ENCODE data around the gene APEX1.
A peak's percentile ranks its signal among the peaks of the same experiment; 100 is the strongest.

APEX1 gene

GRCh38 chr14:20469242-20469889 is 14.3 kb downstream of the APEX1 start, which contains the start of gene PNP:
Gene PNP (plus strand): TSS chr14:20469406. CDS start chr14:20469525, 119 bp downstream.
- Histone ChIP-seq H3K4me2 (ENCODE audit: low read length) (peak within 1 kb of the TSS; percentile 95), H3K4me3 (ENCODE audit: low read length) (peak within 1 kb of the TSS; percentile 92), H3K36me3 (replicated peaks; ENCODE audit: low read depth, low read length) (peaks cover 32% of the 10 kb centered on the region), H3K9me3 (ENCODE audit: insufficient read depth, low read length) (no peaks in the 10 kb centered on the region), H3K27me3 (ENCODE audit: low read depth, low read length) (no peaks in the 10 kb centered on the region), H3K9ac (ENCODE audit: low read length) (peak within 1 kb of the TSS; percentile 98), H3K4me1 (ENCODE audit: low read length) (peaks cover 22% of the 10 kb centered on the region), H3K27ac (ENCODE audit: low read length) (peak within 1 kb of the TSS; percentile 77), H2AFZ (ENCODE audit: low read depth, low read length) (peak within 1 kb of the TSS; percentile 67), H3K79me2 (ENCODE audit: low read length) (peaks cover 47% of the 10 kb centered on the region), H4K20me1 (ENCODE audit: insufficient read depth, low read length) (peaks cover 18% of the 10 kb centered on the region; the same call in 1 of the 2 replicates)
- TF ChIP-seq CTCF (IDR thresholded peaks at IDR 0.05; ENCODE audit: low read depth, low read length) (no peak), EZH2phosphoT487 (IDR thresholded peaks at IDR 0.05; ENCODE audit: low read depth) (no peak)

- H3K4me1 ChIP-seq (ENCODE audit: low read length): peaks cover 18% of the 10 kb centered on the region
- H3K4me2 ChIP-seq (ENCODE audit: low read length): peak overlapping the region; percentile 95
- H3K9ac ChIP-seq (ENCODE audit: low read length): peak overlapping the region; percentile 98
- no peaks in the 10 kb centered on the region for H3K9me3 ChIP-seq (ENCODE audit: insufficient read depth, low read length)
- no peaks in the 10 kb centered on the region for H3K27me3 ChIP-seq (ENCODE audit: low read depth, low read length)
- H3K36me3 ChIP-seq (replicated peaks; ENCODE audit: low read depth, low read length): peaks cover 39% of the 10 kb centered on the region
- H2AFZ ChIP-seq (ENCODE audit: low read depth, low read length): 0 out of 2 replicates have a peak overlapping the region, but pooled peaks have one; percentile 0
- peak overlapping the region; percentile 92 for H3K4me3 ChIP-seq (ENCODE audit: low read length)
- peaks cover 47% of the 10 kb centered on the region for H3K79me2 ChIP-seq (ENCODE audit: low read length)
- H4K20me1 ChIP-seq (ENCODE audit: insufficient read depth, low read length): peaks cover 18% of the 10 kb centered on the region; the same call in 1 of the 2 replicates
- H3K27ac ChIP-seq (ENCODE audit: low read length): peak overlapping the region; percentile 77
- TF ChIP-seq CTCF (IDR thresholded peaks at IDR 0.05; ENCODE audit: low read depth, low read length): no peak
- no peak for TF ChIP-seq EZH2phosphoT487 (IDR thresholded peaks at IDR 0.05; ENCODE audit: low read depth)
These were observed 15.0 kb downstream of the APEX1 start for GRCh38 chr14:20469890-20470602.

GRCh38 chr14:20470603-20470901 is 15.5 kb downstream of the APEX1 start:
- H3K4me1 ChIP-seq (ENCODE audit: low read length): peaks cover 18% of the 10 kb centered on the region
- H3K27me3 ChIP-seq (ENCODE audit: low read depth, low read length): no peaks in the 10 kb centered on the region
- TF ChIP-seq EZH2phosphoT487 (IDR thresholded peaks at IDR 0.05; ENCODE audit: low read depth) (no peak), CTCF (IDR thresholded peaks at IDR 0.05; ENCODE audit: low read depth, low read length) (no peak)
- H2AFZ ChIP-seq (ENCODE audit: low read depth, low read length): no peak overlapping the region
- H3K4me2 ChIP-seq (ENCODE audit: low read length): peak overlapping the region; percentile 95
- H3K79me2 ChIP-seq (ENCODE audit: low read length): peaks cover 47% of the 10 kb centered on the region
- peaks cover 43% of the 10 kb centered on the region for H3K36me3 ChIP-seq (replicated peaks; ENCODE audit: low read depth, low read length)
- H3K27ac ChIP-seq (ENCODE audit: low read length): peak overlapping the region; percentile 77
- H3K4me3 ChIP-seq (ENCODE audit: low read length): peak overlapping the region; percentile 92
- H4K20me1 ChIP-seq (ENCODE audit: insufficient read depth, low read length): peaks cover 18% of the 10 kb centered on the region; the same call in 1 of the 2 replicates
- no peaks in the 10 kb centered on the region for H3K9me3 ChIP-seq (ENCODE audit: insufficient read depth, low read length)
- peak overlapping the region; percentile 98 for H3K9ac ChIP-seq (ENCODE audit: low read length)

DNA sequence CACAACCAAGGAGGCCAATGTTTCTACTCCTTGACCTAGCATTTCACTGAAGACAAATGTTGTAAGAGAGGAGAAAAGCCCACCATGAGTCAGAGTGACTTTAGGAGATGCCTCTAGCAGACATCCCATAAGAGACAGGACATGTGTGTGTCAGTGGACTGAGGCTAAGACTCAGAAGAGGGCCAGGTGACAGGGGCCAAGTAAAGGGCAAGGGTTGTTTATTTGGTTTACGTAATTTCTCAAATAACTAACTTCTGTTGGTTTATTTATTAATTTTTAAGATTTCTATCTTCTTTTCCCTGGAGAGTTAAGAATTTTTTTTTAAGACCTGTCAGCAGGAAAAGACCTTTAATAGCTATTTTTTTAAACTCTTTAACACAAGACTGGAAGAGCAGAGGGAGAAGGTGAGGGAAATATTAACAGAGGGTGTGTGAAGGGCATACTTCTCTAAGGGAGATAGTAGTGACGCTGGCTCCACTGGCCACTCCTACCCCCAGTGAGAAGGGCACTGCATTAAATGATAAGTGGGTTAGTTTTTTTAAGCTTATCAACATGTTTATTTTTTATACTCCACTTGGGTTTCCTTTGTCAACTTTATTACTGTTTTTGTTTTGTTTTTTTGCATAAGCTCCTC is 17.6 kb downstream of the APEX1 start:
- H3K79me2 ChIP-seq (ENCODE audit: low read length): peaks cover 47% of the 10 kb centered on the region
- no peak overlapping the region for H2AFZ ChIP-seq (ENCODE audit: low read depth, low read length)
- H3K4me2 ChIP-seq (ENCODE audit: low read length): no peak overlapping the region
- no peaks in the 10 kb centered on the region for H3K9me3 ChIP-seq (ENCODE audit: insufficient read depth, low read length)
- TF ChIP-seq EZH2phosphoT487 (IDR thresholded peaks at IDR 0.05; ENCODE audit: low read depth): no peak
- no peak for TF ChIP-seq CTCF (IDR thresholded peaks at IDR 0.05; ENCODE audit: low read depth, low read length)
- no peak overlapping the region for H3K4me3 ChIP-seq (ENCODE audit: low read length)
- peaks cover 34% of the 10 kb centered on the region for H3K4me1 ChIP-seq (ENCODE audit: low read length)
- H3K36me3 ChIP-seq (replicated peaks; ENCODE audit: low read depth, low read length): peaks cover 64% of the 10 kb centered on the region
- H3K9ac ChIP-seq (ENCODE audit: low read length): no peak overlapping the region
- H3K27ac ChIP-seq (ENCODE audit: low read length): no peak overlapping the region
- peaks cover 18% of the 10 kb centered on the region; the same call in 1 of the 2 replicates for H4K20me1 ChIP-seq (ENCODE audit: insufficient read depth, low read length)
- H3K27me3 ChIP-seq (ENCODE audit: low read depth, low read length): no peaks in the 10 kb centered on the region
